Liver (tissue), 3 donors: ENCODE results near the gene TMEM140.

Source experiments
- ATF3 ChIP-seq: IDR thresholded peaks from 2 replicates; pipeline ENCODE4 v1.6.1; 2016; ENCODE audit warnings: antibody characterized with exemption
- CTCF ChIP-seq: fragments of 150-350 bp; IDR thresholded peaks from 2 replicates; pipeline ENCODE4 v1.5.1; 2017; ENCODE audit warnings: improper control_type of control experiment, low read depth, low read length; ENCODE audit not compliant: missing input control
- EGR1 ChIP-seq, 2 donors: IDR thresholded peaks; 2 replicates each; pipeline ENCODE4 v1.6.1; 2016 to 2018; ENCODE audit warnings: antibody characterized with exemption in 2 of 2, low read depth in 2 of 2
- GABPA ChIP-seq, 2 donors: IDR thresholded peaks in 1 of 2; conservative IDR thresholded peaks in 1 of 2; 2 replicates each; pipeline ENCODE4 v1.6.1; 2016; ENCODE audit warnings: antibody characterized with exemption in 2 of 2, mild to moderate bottlenecking in 1 of 2, moderate library complexity in 1 of 2
- JUND ChIP-seq, 2 donors: IDR thresholded peaks; 2 replicates each; pipeline ENCODE4 v1.6.1; 2016; ENCODE audit warnings: antibody characterized with exemption in 2 of 2
- MAX ChIP-seq: IDR thresholded peaks from 2 replicates; pipeline ENCODE4 v1.6.1; 2016; ENCODE audit warnings: antibody characterized with exemption
- RAD21 ChIP-seq, 2 donors: IDR thresholded peaks; 2 replicates each; pipeline ENCODE4 v1.6.1; 2016; ENCODE audit warnings: antibody characterized with exemption in 2 of 2, mild to moderate bottlenecking in 2 of 2
- SP1 ChIP-seq: IDR thresholded peaks from 2 replicates; pipeline ENCODE4 v1.6.1; 2018; ENCODE audit warnings: antibody characterized with exemption, mild to moderate bottlenecking
- TAF1 ChIP-seq: conservative IDR thresholded peaks from 2 replicates; pipeline ENCODE4 v1.6.1; 2016; ENCODE audit warnings: antibody characterized with exemption, mild to moderate bottlenecking
- donor health status: healthy.
- donor health status: healthy.

GRCh38 chr7:135204876-135205275, 57.0 kb downstream of the TMEM140 start:
- TF ChIP-seq JUND (IDR thresholded peaks at IDR 0.05) (no peak), EGR1 (IDR thresholded peaks at IDR 0.05; ENCODE audit: low read depth in 2 of 2) (no peak), CTCF (no peak), SP1 (no peak), ATF3 (no peak), TAF1 (no peak), GABPA (IDR thresholded peaks at IDR 0.05 in 1 of 2, conservative IDR thresholded peaks at IDR 0.05 in 1 of 2) (no peak), RAD21 (IDR thresholded peaks at IDR 0.05) (no peak), MAX (no peak)
